Adrenal gland (tissue), 5 donors: Measurements from ENCODE around the gene GDPD4.

Experiments used
- POLR2A ChIP-seq, 2 donors: fragments of 450-650 bp; IDR thresholded peaks; one replicate each; pipeline ENCODE4 v1.6.1; 2017; ENCODE audit warnings: antibody characterized with exemption in 2 of 2, mild to moderate bottlenecking in 2 of 2, moderate library complexity in 1 of 2
- TF ChIP-seq, protein P1 (sequence below), 6 experiments: fragments of 450-650 bp in 4 of 6; fragments of 200-600 bp in 2 of 6; sonication (generic) in 1 of 6; IDR thresholded peaks; 1 replicate in 5 of 6; 2 replicates in 1 of 6; pipeline versions ENCODE4 v1.5.1 to v1.8.0; 2016 to 2021; ENCODE audit warnings: antibody characterized with exemption in 6 of 6, mild to moderate bottlenecking in 2 of 6, moderate library complexity in 1 of 6
- donor health status: DM: no; HTN: no; CAD: no.

DNA sequence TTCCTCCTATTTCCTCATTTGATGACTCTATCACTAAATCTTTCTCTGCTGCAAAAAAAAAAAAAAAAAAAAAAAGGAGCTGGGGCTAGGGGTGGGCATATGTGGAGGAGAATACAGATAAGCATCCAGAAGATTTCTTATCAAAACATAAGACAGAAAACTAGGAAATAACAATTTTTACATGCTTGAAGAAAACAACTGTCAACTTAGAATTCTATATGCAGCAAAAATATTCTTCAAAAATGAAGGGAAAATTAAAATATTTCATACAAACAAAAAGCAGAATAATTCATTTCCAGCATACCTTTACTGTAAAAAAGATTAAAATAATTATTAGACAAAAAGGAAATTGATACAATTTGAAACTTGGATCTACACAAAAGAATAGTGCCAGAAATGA is 38.7 kb downstream of the GDPD4 start:
- TF ChIP-seq, protein P1, sequence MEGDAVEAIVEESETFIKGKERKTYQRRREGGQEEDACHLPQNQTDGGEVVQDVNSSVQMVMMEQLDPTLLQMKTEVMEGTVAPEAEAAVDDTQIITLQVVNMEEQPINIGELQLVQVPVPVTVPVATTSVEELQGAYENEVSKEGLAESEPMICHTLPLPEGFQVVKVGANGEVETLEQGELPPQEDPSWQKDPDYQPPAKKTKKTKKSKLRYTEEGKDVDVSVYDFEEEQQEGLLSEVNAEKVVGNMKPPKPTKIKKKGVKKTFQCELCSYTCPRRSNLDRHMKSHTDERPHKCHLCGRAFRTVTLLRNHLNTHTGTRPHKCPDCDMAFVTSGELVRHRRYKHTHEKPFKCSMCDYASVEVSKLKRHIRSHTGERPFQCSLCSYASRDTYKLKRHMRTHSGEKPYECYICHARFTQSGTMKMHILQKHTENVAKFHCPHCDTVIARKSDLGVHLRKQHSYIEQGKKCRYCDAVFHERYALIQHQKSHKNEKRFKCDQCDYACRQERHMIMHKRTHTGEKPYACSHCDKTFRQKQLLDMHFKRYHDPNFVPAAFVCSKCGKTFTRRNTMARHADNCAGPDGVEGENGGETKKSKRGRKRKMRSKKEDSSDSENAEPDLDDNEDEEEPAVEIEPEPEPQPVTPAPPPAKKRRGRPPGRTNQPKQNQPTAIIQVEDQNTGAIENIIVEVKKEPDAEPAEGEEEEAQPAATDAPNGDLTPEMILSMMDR (IDR thresholded peaks at IDR 0.05), result no peak
- TF ChIP-seq POLR2A (IDR thresholded peaks at IDR 0.05), result no peak
